RWPE1 (cell line): ENCODE results near the gene MRPS11.

Source experiments
- CTCF ChIA-PET: fragments of 350-600 bp; sonication (Branson Sonifier 250); formaldehyde crosslinking; extraction: SDS; loops from one replicate; lab custom pipeline; 2021; lab: Yijun Ruan, JAX
- POLR2A ChIA-PET: fragments of 400-600 bp; formaldehyde crosslinking; extraction: SDS; loops from one replicate; lab custom pipeline; 2020; ENCODE audit warnings: antibody characterized with exemption; ENCODE audit not compliant: low non-redundant PET; lab: Yijun Ruan, JAX
- DNase-seq: peaks from one replicate; pipeline ENCODE4 v3.0.0; 2012; ENCODE audit warnings: low spot score
- H3K27ac ChIP-seq: fragments of 450-650 bp; 2 replicates; pipeline ENCODE4 v1.5.1; 2017
- CTCF ChIP-seq: fragments of 450-650 bp; conservative IDR thresholded peaks from 2 replicates; pipeline ENCODE4 v1.5.1; 2017; ENCODE audit warnings: low read depth, mild to moderate bottlenecking

The MRPS11 gene

DNA sequence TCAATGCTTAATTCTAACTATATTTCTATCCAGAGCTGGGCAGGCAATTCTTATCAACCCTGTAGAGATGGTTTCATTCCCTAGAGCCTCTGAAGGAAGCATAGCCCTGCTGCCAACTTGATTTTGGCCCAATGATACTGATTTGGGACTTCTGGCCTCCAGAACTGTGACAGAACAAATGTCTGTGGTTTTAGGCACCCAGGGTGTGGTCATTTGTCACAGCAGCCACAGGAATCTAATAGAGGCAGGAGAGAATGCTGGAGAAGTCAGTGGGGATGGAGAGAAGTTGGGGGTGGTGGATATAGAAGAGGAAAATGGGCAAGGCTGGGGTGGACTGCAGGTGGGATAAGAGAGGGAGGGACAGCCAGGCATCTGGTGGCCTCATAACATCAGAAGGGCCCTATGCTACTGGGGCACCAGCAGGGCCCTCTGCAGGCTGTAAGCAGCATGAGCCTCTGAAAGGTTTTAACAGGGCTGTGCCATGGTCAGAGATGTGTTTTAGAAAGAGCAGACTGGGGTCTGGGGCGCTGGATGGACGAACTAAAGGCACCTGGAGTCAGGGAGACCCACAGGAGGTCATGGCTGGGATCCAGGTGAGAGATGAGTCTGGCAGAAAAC is 19.8 kb downstream of the MRPS11 start:
- no peak for DNase-seq
- ChIA-PET POLR2A (no interaction called here), CTCF (no interaction called here)
- no peak for TF ChIP-seq CTCF
- H3K27ac ChIP-seq: no peak overlapping the region

GRCh38 chr15:88487796-88488523 is 20.5 kb downstream of the MRPS11 start:
- DNase-seq: no peak
- CTCF ChIA-PET: no interaction called here
- POLR2A ChIA-PET: no interaction called here
- TF ChIP-seq CTCF: no peak
- no peak overlapping the region for H3K27ac ChIP-seq

GRCh38 chr15:88489321-88489720 is 21.8 kb downstream of the MRPS11 start:
- H3K27ac ChIP-seq: no peak overlapping the region
- no peak for DNase-seq
- POLR2A ChIA-PET: no interaction called here
- no peak for TF ChIP-seq CTCF
- CTCF ChIA-PET: no interaction called here

GRCh38 chr15:88490036-88490435 is 22.5 kb downstream of the MRPS11 start:
- H3K27ac ChIP-seq: no peak overlapping the region
- TF ChIP-seq CTCF: no peak
- no peak for DNase-seq
- CTCF ChIA-PET: no interaction called here
- POLR2A ChIA-PET: no interaction called here

DNA sequence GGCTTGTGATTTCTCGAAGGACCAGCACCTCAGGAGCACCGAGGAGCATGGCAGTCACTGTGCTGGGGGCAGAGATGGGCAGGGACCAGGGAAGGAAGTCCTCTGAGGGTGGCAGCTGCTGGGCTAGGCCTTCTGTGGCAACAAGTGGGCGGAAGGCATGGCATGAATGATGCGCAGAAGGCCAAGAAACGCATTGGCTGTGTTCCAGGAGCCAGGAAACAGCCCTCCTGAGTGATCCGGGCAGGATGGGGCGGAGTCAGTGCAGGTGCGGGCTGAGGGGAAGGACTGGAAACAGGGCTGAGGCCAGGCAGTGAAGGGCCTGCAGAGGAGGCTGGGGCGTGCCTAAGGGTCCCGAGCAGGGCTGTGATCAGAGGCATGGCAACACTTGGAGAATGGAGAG is 23.6 kb downstream of the MRPS11 start:
- no peak for TF ChIP-seq CTCF
- H3K27ac ChIP-seq: no peak overlapping the region
- ChIA-PET CTCF (no interaction called here), POLR2A (no interaction called here)
- no peak for DNase-seq

GRCh38 chr15:88493844-88494243 is 26.3 kb downstream of the MRPS11 start:
- DNase-seq: no peak
- ChIA-PET CTCF (interaction anchor here (0.7 kb wide), 1 partner anchor 299 kb away, joined by 4 read pairs; no protein-coding TSS in a partner anchor), POLR2A (no interaction called here)
- no peak overlapping the region for H3K27ac ChIP-seq
- no peak for TF ChIP-seq CTCF
